Liver (tissue), 9 donors: ENCODE data around the gene MYO7A. TPM values are rescaled to one million over a fixed set of nuclear protein-coding genes. Genes with fewer than 3 reads are reported as not detected.

Experiments
- DNase-seq: peaks from one replicate; pipeline ENCODE4 v3.0.0-alpha.2; 2017; ENCODE audit warnings: low spot score
- H3K27ac ChIP-seq, 2 donors: one replicate each; pipeline ENCODE4 v1.7.0; 2013; ENCODE audit warnings: inconsistent platforms in 2 of 2, low read length in 2 of 2, control low read depth in 1 of 2, low read depth in 1 of 2, mild to moderate bottlenecking in 1 of 2
- H3K27me3 ChIP-seq, 4 donors: one replicate each; pipeline versions ENCODE4 v1.6.1 to v1.7.0; 2013; ENCODE audit warnings: low read length in 3 of 4, inconsistent platforms in 1 of 4, mild to moderate bottlenecking in 1 of 4, moderate library complexity in 1 of 4; ENCODE audit not compliant: control insufficient read depth in 4 of 4, insufficient read depth in 4 of 4
- H3K36me3 ChIP-seq, 4 donors: one replicate each; pipeline versions ENCODE4 v1.6.1 to v1.7.0; 2013; ENCODE audit warnings: low read length in 3 of 4, mild to moderate bottlenecking in 3 of 4, low read depth in 1 of 4, moderate library complexity in 1 of 4; ENCODE audit not compliant: control insufficient read depth in 4 of 4, insufficient read depth in 3 of 4
- H3K4me1 ChIP-seq, 4 donors: one replicate each; pipeline versions ENCODE4 v1.6.1 to v1.7.0; 2013; ENCODE audit warnings: low read length in 3 of 4, mild to moderate bottlenecking in 3 of 4, moderate library complexity in 1 of 4; ENCODE audit not compliant: control insufficient read depth in 4 of 4, insufficient read depth in 4 of 4
- H3K4me3 ChIP-seq, 3 donors: one replicate each; pipeline versions ENCODE4 v1.6.1 to v1.7.0; 2013; ENCODE audit warnings: low read length in 3 of 3, control low read depth in 1 of 3, low read depth in 1 of 3, mild to moderate bottlenecking in 1 of 3
- H3K9ac ChIP-seq, 2 donors: one replicate each; pipeline ENCODE4 v1.7.0; 2013; ENCODE audit warnings: low read length in 2 of 2, mild to moderate bottlenecking in 2 of 2, moderate library complexity in 2 of 2, control low read depth in 1 of 2, low read depth in 1 of 2
- H3K9me3 ChIP-seq, 4 donors: one replicate each; pipeline versions ENCODE4 v1.6.1 to v1.7.0; 2013; ENCODE audit warnings: low read length in 3 of 4; ENCODE audit not compliant: control insufficient read depth in 4 of 4
- ATF3 ChIP-seq: IDR thresholded peaks from 2 replicates; pipeline ENCODE4 v1.6.1; 2016; ENCODE audit warnings: antibody characterized with exemption
- CTCF ChIP-seq: fragments of 150-350 bp; IDR thresholded peaks from 2 replicates; pipeline ENCODE4 v1.5.1; 2017; ENCODE audit warnings: improper control_type of control experiment, low read depth, low read length; ENCODE audit not compliant: missing input control
- FOXA1 ChIP-seq: IDR thresholded peaks from 2 replicates; pipeline ENCODE4 v1.6.1; 2016; ENCODE audit warnings: antibody characterized with exemption
- FOXA2 ChIP-seq: IDR thresholded peaks from 2 replicates; pipeline ENCODE4 v1.6.1; 2016; ENCODE audit warnings: antibody characterized with exemption
- GABPA ChIP-seq, 2 donors: IDR thresholded peaks in 1 of 2; conservative IDR thresholded peaks in 1 of 2; 2 replicates each; pipeline ENCODE4 v1.6.1; 2016; ENCODE audit warnings: antibody characterized with exemption in 2 of 2, mild to moderate bottlenecking in 1 of 2, moderate library complexity in 1 of 2
- HNF4A ChIP-seq, 2 donors: conservative IDR thresholded peaks; 2 replicates each; pipeline ENCODE4 v1.6.1; 2016; ENCODE audit warnings: antibody characterized with exemption in 2 of 2, mild to moderate bottlenecking in 2 of 2
- HNF4G ChIP-seq: IDR thresholded peaks from 2 replicates; pipeline ENCODE4 v1.6.1; 2016; ENCODE audit warnings: antibody characterized with exemption
- JUND ChIP-seq, 2 donors: IDR thresholded peaks; 2 replicates each; pipeline ENCODE4 v1.6.1; 2016; ENCODE audit warnings: antibody characterized with exemption in 2 of 2
- MAX ChIP-seq: IDR thresholded peaks from 2 replicates; pipeline ENCODE4 v1.6.1; 2016; ENCODE audit warnings: antibody characterized with exemption
- NR2F2 ChIP-seq: IDR thresholded peaks from 2 replicates; pipeline ENCODE4 v1.6.1; 2016; ENCODE audit warnings: antibody characterized with exemption
- RAD21 ChIP-seq, 2 donors: IDR thresholded peaks; 2 replicates each; pipeline ENCODE4 v1.6.1; 2016; ENCODE audit warnings: antibody characterized with exemption in 2 of 2, mild to moderate bottlenecking in 2 of 2
- REST ChIP-seq: IDR thresholded peaks from 2 replicates; pipeline ENCODE4 v1.6.1; 2016; ENCODE audit warnings: antibody characterized with exemption, mild to moderate bottlenecking
- RXRA ChIP-seq, 2 donors: IDR thresholded peaks; 2 replicates each; pipeline ENCODE4 v1.6.1; 2017 to 2018; ENCODE audit warnings: antibody characterized with exemption in 2 of 2, mild to moderate bottlenecking in 1 of 2
- SP1 ChIP-seq: IDR thresholded peaks from 2 replicates; pipeline ENCODE4 v1.6.1; 2018; ENCODE audit warnings: antibody characterized with exemption, mild to moderate bottlenecking
- TAF1 ChIP-seq: conservative IDR thresholded peaks from 2 replicates; pipeline ENCODE4 v1.6.1; 2016; ENCODE audit warnings: antibody characterized with exemption, mild to moderate bottlenecking
- YY1 ChIP-seq: IDR thresholded peaks from 2 replicates; pipeline ENCODE4 v1.6.1; 2016; ENCODE audit warnings: antibody characterized with exemption, mild to moderate bottlenecking
- ZBTB33 ChIP-seq: IDR thresholded peaks from 2 replicates; pipeline ENCODE4 v1.6.1; 2016; ENCODE audit warnings: antibody characterized with exemption
- WGBS: extraction: QIAGEN DNeasy Blood & Tissue Kit; methylation state at CpG from one replicate; pipeline ENCODE4 v1.1.7; 2013; 5-methylcytosine and 5-hydroxymethylcytosine counted together
- polyA plus RNA-seq, 2 donors: library from polyadenylated mRNA; stranded (reverse) in 1 of 2; unstranded in 1 of 2; fragments of 200-250 nt in 1 of 2; fragments of >200 nt in 1 of 2; fragmentation: Nextera tagmentation in 1 of 2; extraction: Ambion mirVana in 1 of 2; gene quantifications; one replicate each; pipeline versions ENCODE4 v1.2.1 to v1.2.3, GENCODE V29; 2013 to 2015
- total RNA-seq, 2 donors: library from RNA; depleted of rRNA; stranded (reverse); fragments of >200 nt; gene quantifications; one replicate each; pipeline ENCODE4 v1.2.3, GENCODE V29; 2014
- donor health status: healthy.
- donor health status: healthy.
- donor health status: healthy.
- donor health status: healthy.
- donor health status: healthy.

Gene MYO7A
- total and polyA plus RNA-seq, 4 donors = 7.3 to 33.6 (median 11.3) TPM

GRCh38 chr11:77253690-77254089 lies 125.6 kb downstream of the MYO7A start:
- H3K4me1 ChIP-seq = peaks cover 4 to 21% (median 7%) of the 10 kb centered on the region in 4 donors
- DNase-seq = no peak
- peak overlapping the region; percentile 85 to 86 for H3K27ac ChIP-seq
- H3K9me3 ChIP-seq = no peaks in the 10 kb centered on the region
- no peak overlapping the region for H3K9ac ChIP-seq
- H3K36me3 ChIP-seq = no peaks in the 10 kb centered on the region
- TF ChIP-seq FOXA2 (no peak), MAX (no peak), YY1 (no peak), NR2F2 (no peak), GABPA (IDR thresholded peaks at IDR 0.05 in 1 of 2, conservative IDR thresholded peaks at IDR 0.05 in 1 of 2) (no peak), RXRA (IDR thresholded peaks at IDR 0.05) (no peak), REST (no peak), ZBTB33 (no peak), JUND (IDR thresholded peaks at IDR 0.05) (no peak), RAD21 (IDR thresholded peaks at IDR 0.05) (no peak), ATF3 (no peak), TAF1 (no peak), FOXA1 (no peak), CTCF (no peak), HNF4A (conservative IDR thresholded peaks at IDR 0.05) (no peak), HNF4G (no peak)
- WGBS = 34% methylated on average over 1 of the region's 1 CpG
- H3K27me3 ChIP-seq = no peaks in the 10 kb centered on the region
- peak overlapping the region; percentile 13 to 35 (median 24) for H3K4me3 ChIP-seq

- H3K36me3 ChIP-seq = no peaks in the 10 kb centered on the region
- H3K27ac ChIP-seq = no peak overlapping the region
- H3K9me3 ChIP-seq = peaks cover 0 to 9% (median under 1%) of the 10 kb centered on the region in 4 donors
- no peak overlapping the region for H3K4me3 ChIP-seq
- WGBS = 94% methylated on average over 2 of the region's 2 CpGs
- no peaks in the 10 kb centered on the region for H3K4me1 ChIP-seq
- no peaks in the 10 kb centered on the region for H3K27me3 ChIP-seq
- DNase-seq = no peak
- H3K9ac ChIP-seq = no peak overlapping the region
- TF ChIP-seq RAD21 (IDR thresholded peaks at IDR 0.05) (no peak), ATF3 (no peak), RXRA (IDR thresholded peaks at IDR 0.05) (no peak), CTCF (no peak), FOXA2 (no peak), GABPA (IDR thresholded peaks at IDR 0.05 in 1 of 2, conservative IDR thresholded peaks at IDR 0.05 in 1 of 2) (no peak), SP1 (no peak), YY1 (no peak), TAF1 (no peak), HNF4A (conservative IDR thresholded peaks at IDR 0.05) (no peak), REST (no peak)
These were observed 131.6 kb downstream of the MYO7A start for GRCh38 chr11:77259641-77260040.
